GM23338 (cell line): ENCODE results near the gene DIPK1A.

Source experiments
- CTCF ChIP-seq, 2 experiments: fragments of 200-600 bp in 1 of 2; sonication (generic) in 1 of 2; conservative IDR thresholded peaks; 2 replicates each; pipeline versions ENCODE4 v1.5.1 to v1.6.1; 2016 to 2017; ENCODE audit warnings: antibody characterized with exemption in 2 of 2, low read depth in 2 of 2, mild to moderate bottlenecking in 2 of 2, moderate library complexity in 1 of 2
- EZH2 ChIP-seq: fragments of 200-600 bp; sonication (generic); IDR thresholded peaks from one replicate; pipeline ENCODE4 v1.8.0; 2017; ENCODE audit warnings: antibody characterized with exemption, mild to moderate bottlenecking, low read depth; ENCODE audit not compliant: unreplicated experiment
- EZH2phosphoT487 ChIP-seq: fragments of 200-600 bp; sonication (generic); IDR thresholded peaks from one replicate; pipeline ENCODE4 v1.8.1; 2018; ENCODE audit warnings: antibody characterized with exemption; ENCODE audit not compliant: unreplicated experiment
- POLR2AphosphoS5 ChIP-seq: IDR thresholded peaks from 2 replicates; pipeline ENCODE4 v1.6.1; 2016; ENCODE audit warnings: antibody characterized with exemption, low read depth
- REST ChIP-seq: IDR thresholded peaks from one replicate; pipeline ENCODE4 v1.6.1; 2018; ENCODE audit warnings: antibody characterized with exemption; ENCODE audit not compliant: unreplicated experiment
- ZNF331 ChIP-seq: fragments of 250-450 bp; sonication (Bioruptor Pico); IDR thresholded peaks from 2 replicates; pipeline ENCODE4 v1.5.0; 2020; ENCODE audit warnings: low read depth, mild to moderate bottlenecking, moderate library complexity

- TF ChIP-seq CTCF (conservative IDR thresholded peaks at IDR 0.05; ENCODE audit: low read depth in 2 of 2) (no peak), POLR2AphosphoS5 (no peak), EZH2phosphoT487 (no peak), EZH2 (no peak), REST (no peak), ZNF331 (CRISPR knock-in tag) (no peak)
Observed at GRCh38 chr1:92924501-92924900, 36.8 kb downstream of the DIPK1A start.
